GM12864 (cell line): ENCODE data around the gene CAMK2N1.
"Not testable (repeated sequence)": the region's sequence is repeated elsewhere in the genome, so short reads cannot be mapped to it uniquely, and the experiment has no call there.

Experiments
- DNase-seq: peaks from one replicate; pipeline ENCODE4 v3.0.0-alpha.2; 2011; ENCODE audit warnings: low read depth
- H3K4me3 ChIP-seq: 2 replicates; pipeline ENCODE4 v1.5.1; 2011; ENCODE audit warnings: mild to moderate bottlenecking, low read depth, low read length, control low read depth
- TF ChIP-seq, protein P1 (sequence below): IDR thresholded peaks from 2 replicates; pipeline ENCODE4 v1.5.1; 2011; ENCODE audit warnings: low read depth, mild to moderate bottlenecking, moderate library complexity, low read length, control low read depth, inconsistent platforms; ENCODE audit errors: missing control alignments

The CAMK2N1 gene

GRCh38 chr1:20526267-20526666 is 40.3 kb upstream of the CAMK2N1 start:
- TF ChIP-seq, protein P1, sequence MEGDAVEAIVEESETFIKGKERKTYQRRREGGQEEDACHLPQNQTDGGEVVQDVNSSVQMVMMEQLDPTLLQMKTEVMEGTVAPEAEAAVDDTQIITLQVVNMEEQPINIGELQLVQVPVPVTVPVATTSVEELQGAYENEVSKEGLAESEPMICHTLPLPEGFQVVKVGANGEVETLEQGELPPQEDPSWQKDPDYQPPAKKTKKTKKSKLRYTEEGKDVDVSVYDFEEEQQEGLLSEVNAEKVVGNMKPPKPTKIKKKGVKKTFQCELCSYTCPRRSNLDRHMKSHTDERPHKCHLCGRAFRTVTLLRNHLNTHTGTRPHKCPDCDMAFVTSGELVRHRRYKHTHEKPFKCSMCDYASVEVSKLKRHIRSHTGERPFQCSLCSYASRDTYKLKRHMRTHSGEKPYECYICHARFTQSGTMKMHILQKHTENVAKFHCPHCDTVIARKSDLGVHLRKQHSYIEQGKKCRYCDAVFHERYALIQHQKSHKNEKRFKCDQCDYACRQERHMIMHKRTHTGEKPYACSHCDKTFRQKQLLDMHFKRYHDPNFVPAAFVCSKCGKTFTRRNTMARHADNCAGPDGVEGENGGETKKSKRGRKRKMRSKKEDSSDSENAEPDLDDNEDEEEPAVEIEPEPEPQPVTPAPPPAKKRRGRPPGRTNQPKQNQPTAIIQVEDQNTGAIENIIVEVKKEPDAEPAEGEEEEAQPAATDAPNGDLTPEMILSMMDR: no peak
- H3K4me3 ChIP-seq: no peak overlapping the region
- DNase-seq: no peak

GRCh38 chr1:20521960-20522861 is 36.2 kb upstream of the CAMK2N1 start:
- TF ChIP-seq, protein P1: peak; percentile 88
- DNase-seq: no peak
- H3K4me3 ChIP-seq: no peak overlapping the region

GRCh38 chr1:20519609-20520262 is 33.7 kb upstream of the CAMK2N1 start:
- H3K4me3 ChIP-seq, DNase-seq: not testable (repeated sequence)

DNA sequence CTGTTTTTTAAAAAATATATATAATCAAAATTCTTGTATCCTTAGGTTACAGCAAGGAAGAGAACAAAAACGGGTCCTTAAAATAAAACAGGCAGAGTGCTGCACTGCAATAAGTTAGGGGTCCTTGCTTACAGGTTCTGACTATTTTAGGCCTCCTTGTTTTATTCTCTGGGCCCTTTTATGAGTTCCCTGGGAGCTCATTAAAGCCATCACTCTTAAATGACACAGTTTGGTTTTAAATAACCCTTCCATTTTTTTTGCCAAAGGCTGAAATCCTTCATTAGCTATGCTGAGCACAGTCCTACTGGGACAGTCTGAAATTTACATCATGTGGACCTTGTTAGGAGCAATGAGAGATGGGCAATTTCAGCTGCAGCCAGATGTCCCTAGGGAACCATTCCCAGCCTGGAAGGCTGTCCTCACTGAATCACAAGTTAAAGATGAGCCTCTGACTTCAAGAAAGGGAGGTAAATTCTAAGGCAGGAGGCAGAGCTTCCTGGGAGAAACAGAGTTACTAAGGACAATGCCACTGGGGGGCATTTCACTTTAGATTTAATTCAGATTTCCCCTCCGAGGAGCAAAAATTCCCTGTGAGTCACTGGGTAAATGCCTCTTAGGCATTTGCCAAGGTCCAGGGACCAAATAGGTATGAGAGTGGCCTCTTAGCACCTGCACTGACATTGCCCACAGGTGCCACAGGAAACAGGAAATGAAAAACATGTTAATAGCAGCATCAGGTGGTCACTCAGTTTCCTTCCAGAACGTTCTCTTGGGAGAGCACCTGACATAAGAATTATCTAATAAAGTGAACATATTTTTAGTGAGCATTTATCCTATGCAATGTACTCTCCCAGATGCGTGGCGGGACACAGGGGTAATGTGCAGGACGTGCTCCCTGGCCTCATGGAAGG is 25.8 kb upstream of the CAMK2N1 start:
- DNase-seq: no peak
- H3K4me3 ChIP-seq: no peak overlapping the region
- TF ChIP-seq, protein P1: no peak

GRCh38 chr1:20508411-20508771 is 22.4 kb upstream of the CAMK2N1 start:
- TF ChIP-seq, protein P1: no peak
- no peak for DNase-seq
- H3K4me3 ChIP-seq: peak overlapping the region; percentile 90

DNA sequence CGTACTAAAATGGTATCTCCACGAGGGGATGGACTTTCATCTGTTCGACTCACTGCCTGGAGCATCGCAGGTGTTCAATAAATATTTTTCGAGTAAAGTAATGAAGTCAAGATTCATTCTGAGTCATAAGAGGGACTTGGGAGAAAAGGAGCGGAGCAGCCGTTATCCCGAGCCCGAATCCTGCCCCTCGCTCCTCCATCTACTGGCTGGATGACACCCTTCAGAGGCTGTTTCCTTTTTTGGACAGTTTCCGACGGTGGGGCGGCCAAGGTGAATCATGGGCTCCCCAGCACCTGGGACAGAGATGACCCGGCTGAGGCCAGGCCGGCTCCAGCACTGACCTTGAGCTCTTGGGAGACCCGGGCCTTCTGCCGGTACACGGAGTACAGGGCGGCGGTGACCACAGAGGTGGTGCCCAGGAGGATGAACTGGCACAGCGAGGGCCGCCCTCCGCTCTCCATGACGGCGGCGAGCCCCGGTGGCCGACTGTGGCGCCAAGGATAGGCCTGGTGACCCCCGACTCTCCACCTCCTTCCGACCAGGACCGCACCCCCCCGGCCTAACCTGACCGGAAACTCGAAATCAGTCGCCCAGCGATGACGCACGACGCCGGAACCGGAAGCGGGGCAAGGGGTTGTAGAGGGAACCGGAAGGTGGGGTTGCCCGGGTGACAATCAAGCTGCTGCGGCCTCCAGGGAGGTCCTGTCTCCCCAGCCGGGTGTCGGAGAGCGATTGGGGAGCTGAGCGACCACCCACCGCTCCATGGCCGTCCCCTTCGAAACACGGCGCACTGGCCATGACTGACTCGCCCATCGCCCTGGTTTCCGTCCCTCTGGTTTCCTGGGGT is 21.8 kb upstream of the CAMK2N1 start, which contains the start of gene MUL1:
Gene MUL1, minus strand, starts transcription at position 588 of the 847 bp plus-strand sequence. Its CDS starts 127 bp downstream, at position 461.
- TF ChIP-seq, protein P1: no peak
- H3K4me3 ChIP-seq: peak within 1 kb of the TSS; percentile 90
- DNase-seq: peak; percentile 76
